WI38 (cell line): ENCODE measurements around the gene LTBP3.

Experiments used
- H3K4me3 ChIP-seq: 2 replicates; pipeline ENCODE4 v1.5.1; 2011; ENCODE audit warnings: low read depth, mild to moderate bottlenecking, control low read depth, low read length
- TF ChIP-seq, protein P1 (sequence below): IDR thresholded peaks from 2 replicates; pipeline ENCODE4 v1.5.1; 2012; ENCODE audit warnings: low read depth, mild to moderate bottlenecking, control low read depth, low read length

LTBP3 gene

DNA sequence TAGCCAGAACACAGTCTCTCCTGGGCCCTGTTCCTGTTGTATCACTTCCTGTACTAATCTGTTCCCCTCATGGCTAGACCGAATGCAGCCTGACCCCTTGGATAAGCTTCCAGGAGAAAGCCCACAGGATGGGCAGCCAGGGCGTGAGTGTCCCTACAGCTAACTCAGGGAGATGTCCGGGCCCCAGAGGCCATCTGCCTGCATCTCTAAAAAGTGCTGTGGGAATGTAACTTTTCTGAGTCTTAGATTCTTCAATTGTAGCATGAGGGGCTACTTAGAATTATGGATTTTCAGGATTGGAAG lies 67.0 kb downstream of the LTBP3 start:
- H3K4me3 ChIP-seq = no peak overlapping the region
- TF ChIP-seq, protein P1, sequence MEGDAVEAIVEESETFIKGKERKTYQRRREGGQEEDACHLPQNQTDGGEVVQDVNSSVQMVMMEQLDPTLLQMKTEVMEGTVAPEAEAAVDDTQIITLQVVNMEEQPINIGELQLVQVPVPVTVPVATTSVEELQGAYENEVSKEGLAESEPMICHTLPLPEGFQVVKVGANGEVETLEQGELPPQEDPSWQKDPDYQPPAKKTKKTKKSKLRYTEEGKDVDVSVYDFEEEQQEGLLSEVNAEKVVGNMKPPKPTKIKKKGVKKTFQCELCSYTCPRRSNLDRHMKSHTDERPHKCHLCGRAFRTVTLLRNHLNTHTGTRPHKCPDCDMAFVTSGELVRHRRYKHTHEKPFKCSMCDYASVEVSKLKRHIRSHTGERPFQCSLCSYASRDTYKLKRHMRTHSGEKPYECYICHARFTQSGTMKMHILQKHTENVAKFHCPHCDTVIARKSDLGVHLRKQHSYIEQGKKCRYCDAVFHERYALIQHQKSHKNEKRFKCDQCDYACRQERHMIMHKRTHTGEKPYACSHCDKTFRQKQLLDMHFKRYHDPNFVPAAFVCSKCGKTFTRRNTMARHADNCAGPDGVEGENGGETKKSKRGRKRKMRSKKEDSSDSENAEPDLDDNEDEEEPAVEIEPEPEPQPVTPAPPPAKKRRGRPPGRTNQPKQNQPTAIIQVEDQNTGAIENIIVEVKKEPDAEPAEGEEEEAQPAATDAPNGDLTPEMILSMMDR = no peak

DNA sequence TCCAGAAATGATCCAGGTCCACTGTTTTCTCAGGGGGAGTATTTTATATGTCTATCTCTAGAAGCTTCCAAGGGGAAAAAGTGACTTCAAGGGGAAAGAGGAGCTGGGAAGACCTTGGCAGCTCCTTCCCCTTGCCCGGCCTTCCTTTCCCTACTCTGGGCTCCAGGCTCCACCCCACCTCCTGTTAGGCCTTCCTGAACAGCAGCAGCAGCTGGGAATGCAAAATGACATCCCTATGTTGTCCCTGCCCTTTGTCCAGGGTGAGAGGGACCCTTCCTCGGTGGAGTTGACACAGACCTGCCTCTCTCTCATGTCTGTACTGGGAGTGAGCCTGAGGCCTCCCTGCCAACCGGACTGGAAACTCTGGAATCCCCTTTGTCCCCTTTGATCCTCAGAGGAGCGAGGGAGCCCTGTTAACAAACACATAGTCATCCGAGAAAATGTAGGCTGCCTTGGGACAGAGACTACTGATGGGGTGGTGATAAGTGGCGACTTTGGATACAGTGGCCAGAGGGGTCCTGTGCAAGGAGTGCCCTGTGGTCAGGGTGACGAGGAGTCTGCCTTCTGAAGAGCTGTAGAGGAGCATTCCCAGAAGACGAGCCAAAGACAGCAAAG lies 68.3 kb downstream of the LTBP3 start:
- H3K4me3 ChIP-seq = no peak overlapping the region
- TF ChIP-seq, protein P1 = no peak

DNA sequence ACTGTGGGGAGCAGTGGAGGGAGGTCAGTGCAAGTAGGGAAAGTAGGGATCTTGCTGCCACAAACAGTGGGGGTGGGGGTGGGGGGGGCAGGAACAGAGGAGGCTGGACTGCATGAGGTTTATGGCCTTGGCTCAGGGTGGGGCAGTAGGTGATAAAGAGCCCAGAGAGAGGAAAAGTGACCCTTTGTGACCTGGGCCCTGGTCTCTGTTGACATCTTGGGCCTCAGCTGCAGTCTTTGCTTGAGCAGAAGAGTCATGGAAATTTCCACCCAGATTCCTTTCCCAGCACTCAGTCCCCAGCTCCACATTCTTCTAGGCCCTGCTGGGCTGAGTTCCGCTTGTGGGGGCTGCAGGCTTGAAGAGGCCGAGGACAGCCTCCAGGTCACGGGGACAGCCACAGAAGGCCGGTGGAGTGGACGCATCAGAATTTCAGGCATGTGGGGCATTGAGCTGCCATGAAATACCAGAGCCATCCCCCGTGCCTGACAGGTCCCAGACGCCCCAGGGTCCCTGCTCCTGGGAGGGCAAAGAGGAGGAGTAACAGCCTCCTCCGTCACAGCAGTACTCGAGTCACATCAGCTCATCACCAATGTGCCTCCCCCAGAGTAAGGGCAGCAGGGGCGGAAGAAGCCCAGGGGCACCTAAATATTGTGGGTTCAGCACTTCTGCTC lies 69.0 kb downstream of the LTBP3 start:
- TF ChIP-seq, protein P1 = no peak
- no peak overlapping the region for H3K4me3 ChIP-seq
